Posterior cingulate gyrus (tissue), 11 donors: Measurements from ENCODE around the gene PKHD1.

ENCODE experiments used
- DNase-seq, 10 donors: peaks; one replicate each; pipeline versions ENCODE4 v3.0.0 to v3.0.0-alpha.2; 2020 to 2021; ENCODE audit warnings: mixed read lengths in 3 of 10
- intact Hi-C: fragments of 100-400 bp; cut with DNase I; formaldehyde crosslinking; loops from one replicate; pipeline ENCODE4 v1.15.1; 2023

PKHD1 gene

DNA sequence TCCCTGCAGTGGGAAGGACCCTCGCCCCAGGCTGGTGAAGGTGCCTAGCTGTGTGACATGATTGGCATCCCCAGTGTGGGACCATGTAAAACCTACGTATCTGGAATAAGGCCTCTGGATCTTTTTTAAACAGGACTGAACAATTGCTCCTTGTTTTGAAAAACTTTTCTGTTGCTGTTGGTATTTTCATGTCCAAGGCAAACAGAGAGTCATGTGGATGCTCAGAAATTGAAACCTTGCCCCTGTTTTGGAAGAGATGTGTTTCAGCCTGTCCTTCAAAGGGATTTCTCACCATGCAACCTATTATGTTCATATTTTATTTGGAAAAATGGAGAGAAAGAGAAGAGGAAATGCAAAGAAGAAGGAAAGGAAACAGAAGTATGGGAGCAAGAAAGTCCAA lies 362.3 kb downstream of the PKHD1 start:
- no peak for DNase-seq
- intact Hi-C loops: no loop called here

- no peak for DNase-seq
- intact Hi-C loops: no loop called here
These were observed 367.1 kb downstream of the PKHD1 start for GRCh38 chr6:51720327-51720726.

GRCh38 chr6:51719297-51719696 lies 368.1 kb downstream of the PKHD1 start:
- intact Hi-C loops: no loop called here
- no peak for DNase-seq

GRCh38 chr6:51718533-51718932 lies 368.9 kb downstream of the PKHD1 start:
- intact Hi-C loops: no loop called here
- DNase-seq: no peak

DNA sequence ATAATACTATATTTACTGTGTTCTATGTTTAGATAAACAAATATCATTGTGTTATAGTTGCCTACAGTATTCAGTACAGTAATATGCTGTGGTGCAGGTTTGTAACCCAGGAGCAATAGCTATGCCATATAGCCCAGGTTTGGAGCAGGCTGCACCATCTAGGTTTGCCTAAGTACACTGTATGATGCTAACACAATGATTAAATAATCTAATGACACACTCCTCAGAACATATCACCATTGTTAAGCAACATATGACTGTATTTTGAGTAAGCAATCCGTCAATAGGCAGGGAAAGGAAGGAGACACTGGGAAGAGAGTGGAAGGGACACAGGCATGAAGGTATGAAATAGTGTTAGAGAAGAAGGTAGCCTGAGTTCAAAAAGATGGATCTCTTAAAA lies 369.9 kb downstream of the PKHD1 start:
- intact Hi-C loops: no loop called here
- no peak for DNase-seq

GRCh38 chr6:51711876-51712275 lies 375.5 kb downstream of the PKHD1 start:
- DNase-seq: no peak
- intact Hi-C loops: no loop called here

DNA sequence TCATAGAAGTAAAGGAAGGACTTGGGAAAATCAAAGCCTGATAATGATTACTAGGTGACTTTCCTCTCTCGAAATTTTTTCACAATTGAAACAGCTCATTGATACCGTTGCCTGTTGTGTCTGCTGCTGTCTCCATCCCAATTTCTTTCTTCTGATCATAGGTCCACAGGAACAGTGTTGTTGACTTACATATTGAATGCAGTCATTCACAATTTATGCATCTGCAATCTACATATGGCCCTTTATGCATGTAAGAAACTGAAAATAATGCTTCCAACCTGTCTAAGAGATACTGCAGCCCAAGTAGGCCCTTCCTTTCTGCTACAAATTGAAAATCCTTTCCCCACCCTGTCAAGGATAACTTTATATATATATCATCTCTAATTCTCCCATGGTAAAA lies 381.3 kb downstream of the PKHD1 start:
- intact Hi-C loops: no loop called here
- no peak for DNase-seq

GRCh38 chr6:51704932-51705540 lies 382.4 kb downstream of the PKHD1 start:
- DNase-seq: no peak
- intact Hi-C loops: no loop called here

GRCh38 chr6:51702851-51703250 lies 384.6 kb downstream of the PKHD1 start:
- intact Hi-C loops: no loop called here
- DNase-seq: no peak

GRCh38 chr6:51684603-51685002 lies 402.8 kb downstream of the PKHD1 start:
- DNase-seq: no peak
- intact Hi-C loops: no loop called here

DNA sequence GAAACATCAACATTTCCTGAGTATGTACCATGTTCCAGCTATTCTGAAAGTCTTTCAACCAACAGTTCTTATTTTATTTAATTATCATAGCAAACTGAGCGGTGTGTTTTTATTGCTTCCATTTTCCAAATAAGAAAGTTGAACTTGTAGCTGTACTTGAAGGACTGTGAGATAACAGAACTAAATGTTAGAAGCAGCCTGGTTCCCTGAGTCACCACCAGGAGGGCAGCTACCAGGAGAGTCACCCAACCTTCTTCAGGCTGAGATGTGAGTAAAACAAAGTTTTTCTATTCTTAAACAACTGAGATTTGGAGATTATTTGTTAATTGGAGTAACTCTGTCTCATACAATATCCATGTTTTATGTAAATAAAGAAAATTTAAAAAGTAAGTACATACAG lies 403.4 kb downstream of the PKHD1 start:
- DNase-seq: no peak
- intact Hi-C loops: no loop called here

GRCh38 chr6:51678905-51679620 lies 408.4 kb downstream of the PKHD1 start:
- intact Hi-C loops: no loop called here
- DNase-seq: no peak

DNA sequence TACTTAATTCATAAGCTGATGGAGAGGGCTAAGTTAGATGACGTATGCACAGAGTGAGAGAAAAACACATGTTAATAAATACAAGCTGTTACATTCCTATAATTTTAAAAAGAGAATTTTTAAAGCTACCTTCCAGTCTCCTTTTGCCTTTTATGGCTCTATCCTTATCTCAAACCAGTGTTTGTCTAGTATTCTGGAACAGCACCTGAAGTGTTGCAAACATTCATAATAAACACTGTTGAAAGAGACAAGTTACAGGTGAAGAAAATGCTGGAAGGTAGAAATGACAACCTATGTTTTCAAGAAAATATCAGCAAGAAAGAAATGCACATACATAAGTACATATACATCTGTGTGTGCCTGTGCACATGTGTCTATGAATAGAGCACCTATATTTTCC lies 409.1 kb downstream of the PKHD1 start:
- DNase-seq: no peak
- intact Hi-C loops: no loop called here

GRCh38 chr6:51675922-51676275 lies 411.5 kb downstream of the PKHD1 start:
- no peak for DNase-seq
- intact Hi-C loops: no loop called here

- intact Hi-C loops: no loop called here
- DNase-seq: no peak
These were observed 412.1 kb downstream of the PKHD1 start for GRCh38 chr6:51675020-51675921.

GRCh38 chr6:51663525-51663924 lies 423.9 kb downstream of the PKHD1 start:
- intact Hi-C loops: no loop called here
- DNase-seq: no peak

GRCh38 chr6:51660767-51661166 lies 426.6 kb downstream of the PKHD1 start:
- no peak for DNase-seq
- intact Hi-C loops: no loop called here

GRCh38 chr6:51657491-51657890 lies 429.9 kb downstream of the PKHD1 start:
- intact Hi-C loops: no loop called here
- no peak for DNase-seq

DNA sequence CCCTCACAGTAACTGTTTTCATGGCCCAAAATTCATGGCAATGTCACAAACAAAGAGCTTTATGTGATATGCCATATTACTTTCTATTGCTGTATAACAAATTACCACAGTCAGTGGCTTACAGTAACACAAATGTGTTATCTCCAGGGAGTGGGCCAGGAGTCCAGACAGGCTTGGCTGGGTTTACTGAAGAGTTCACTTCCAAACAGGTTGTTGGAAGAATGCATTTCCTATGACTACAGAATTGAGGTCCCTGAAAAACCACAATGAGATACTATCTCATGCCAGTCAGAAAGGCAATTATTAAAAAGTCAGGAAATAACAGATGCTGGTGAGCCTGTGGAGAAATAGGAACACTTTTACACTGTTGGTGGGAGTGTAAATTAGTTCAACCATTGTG lies 431.9 kb downstream of the PKHD1 start:
- no peak for DNase-seq
- intact Hi-C loops: no loop called here

DNA sequence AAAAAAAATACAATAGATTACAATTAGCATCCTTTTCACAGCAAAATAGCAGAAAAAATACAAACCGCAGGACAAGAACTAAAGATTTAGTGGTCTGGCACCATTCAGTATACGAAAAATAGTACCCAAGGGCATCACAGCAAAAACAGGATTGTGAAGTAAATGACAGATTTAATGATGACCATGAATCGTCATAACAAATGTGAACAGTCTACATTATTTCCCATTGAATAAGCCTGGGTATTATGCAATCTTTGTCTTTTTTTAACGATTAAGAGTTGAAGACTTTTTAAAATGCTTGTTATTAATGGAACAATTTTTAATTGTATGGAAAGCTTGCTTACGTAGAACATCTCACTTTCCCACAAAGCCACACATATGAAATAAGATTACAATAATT lies 432.8 kb downstream of the PKHD1 start:
- intact Hi-C loops: no loop called here
- no peak for DNase-seq

GRCh38 chr6:51651132-51651817 lies 436.1 kb downstream of the PKHD1 start:
- no peak for DNase-seq
- intact Hi-C loops: no loop called here
